WTC11 (cell line): ENCODE results near the gene DLG1.

Experiments
- CREB1 ChIP-seq: sonication (generic); formaldehyde crosslinking; IDR thresholded peaks from 2 replicates; pipeline ENCODE4 v1.8.0; 2023; ENCODE audit warnings: mild to moderate bottlenecking, missing genetic modification reagents
- JUN ChIP-seq: sonication (generic); formaldehyde crosslinking; IDR thresholded peaks from 2 replicates; pipeline ENCODE4 v1.8.0; 2023; ENCODE audit warnings: mild to moderate bottlenecking, missing genetic modification reagents
- NR2C2 ChIP-seq: sonication (generic); formaldehyde crosslinking; IDR thresholded peaks from 2 replicates; pipeline ENCODE4 v1.8.0; 2022; ENCODE audit warnings: mild to moderate bottlenecking, missing genetic modification reagents
- NR3C1 ChIP-seq: sonication (generic); formaldehyde crosslinking; conservative IDR thresholded peaks from 2 replicates; pipeline ENCODE4 v1.8.1; 2023; ENCODE audit warnings: low read depth, mild to moderate bottlenecking, missing genetic modification reagents
- ZNF263 ChIP-seq: sonication (generic); formaldehyde crosslinking; IDR thresholded peaks from 2 replicates; pipeline ENCODE4 v1.8.1; 2022; ENCODE audit warnings: low read depth, mild to moderate bottlenecking, moderate library complexity, missing genetic modification reagents
- TF ChIP-seq, protein P1 (sequence below): fragments of 200-600 bp; IDR thresholded peaks from 2 replicates; pipeline ENCODE4 v1.8.0; 2022; ENCODE audit warnings: antibody characterized with exemption
- TF ChIP-seq, protein P2 (sequence below): sonication (generic); formaldehyde crosslinking; IDR thresholded peaks from 2 replicates; pipeline ENCODE4 v1.8.0; 2022; ENCODE audit warnings: missing genetic modification reagents
- TF ChIP-seq, protein P3 (sequence below): sonication (generic); formaldehyde crosslinking; IDR thresholded peaks from 2 replicates; pipeline ENCODE4 v1.8.1; 2023; ENCODE audit warnings: mild to moderate bottlenecking, moderate library complexity, missing genetic modification reagents
- TF ChIP-seq, protein P4 (sequence below): sonication (generic); formaldehyde crosslinking; IDR thresholded peaks from 2 replicates; pipeline ENCODE4 v1.8.1; 2023; ENCODE audit warnings: mild to moderate bottlenecking, missing genetic modification reagents, moderate library complexity

DNA sequence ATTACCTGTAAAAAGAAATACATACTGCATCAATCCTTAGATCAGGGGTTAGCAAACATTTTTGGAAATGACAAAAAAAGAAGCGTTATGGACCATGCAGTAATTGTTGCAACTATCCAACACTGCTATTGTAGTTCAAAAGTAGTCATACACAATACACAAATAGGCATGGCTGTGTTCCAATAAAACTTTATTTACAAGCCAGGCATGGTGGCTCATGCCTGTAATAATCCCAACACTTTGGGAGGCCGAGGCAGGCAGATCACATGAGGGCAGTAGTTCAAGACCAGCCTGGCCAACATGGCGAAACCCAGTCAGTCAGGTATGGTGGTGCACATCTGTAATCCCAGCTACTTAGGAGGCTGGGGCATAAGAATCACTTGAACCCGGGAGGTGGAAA, 124.8 kb downstream of the DLG1 start:
- TF ChIP-seq, protein P1, sequence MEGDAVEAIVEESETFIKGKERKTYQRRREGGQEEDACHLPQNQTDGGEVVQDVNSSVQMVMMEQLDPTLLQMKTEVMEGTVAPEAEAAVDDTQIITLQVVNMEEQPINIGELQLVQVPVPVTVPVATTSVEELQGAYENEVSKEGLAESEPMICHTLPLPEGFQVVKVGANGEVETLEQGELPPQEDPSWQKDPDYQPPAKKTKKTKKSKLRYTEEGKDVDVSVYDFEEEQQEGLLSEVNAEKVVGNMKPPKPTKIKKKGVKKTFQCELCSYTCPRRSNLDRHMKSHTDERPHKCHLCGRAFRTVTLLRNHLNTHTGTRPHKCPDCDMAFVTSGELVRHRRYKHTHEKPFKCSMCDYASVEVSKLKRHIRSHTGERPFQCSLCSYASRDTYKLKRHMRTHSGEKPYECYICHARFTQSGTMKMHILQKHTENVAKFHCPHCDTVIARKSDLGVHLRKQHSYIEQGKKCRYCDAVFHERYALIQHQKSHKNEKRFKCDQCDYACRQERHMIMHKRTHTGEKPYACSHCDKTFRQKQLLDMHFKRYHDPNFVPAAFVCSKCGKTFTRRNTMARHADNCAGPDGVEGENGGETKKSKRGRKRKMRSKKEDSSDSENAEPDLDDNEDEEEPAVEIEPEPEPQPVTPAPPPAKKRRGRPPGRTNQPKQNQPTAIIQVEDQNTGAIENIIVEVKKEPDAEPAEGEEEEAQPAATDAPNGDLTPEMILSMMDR, result no peak
- TF ChIP-seq, protein P2, sequence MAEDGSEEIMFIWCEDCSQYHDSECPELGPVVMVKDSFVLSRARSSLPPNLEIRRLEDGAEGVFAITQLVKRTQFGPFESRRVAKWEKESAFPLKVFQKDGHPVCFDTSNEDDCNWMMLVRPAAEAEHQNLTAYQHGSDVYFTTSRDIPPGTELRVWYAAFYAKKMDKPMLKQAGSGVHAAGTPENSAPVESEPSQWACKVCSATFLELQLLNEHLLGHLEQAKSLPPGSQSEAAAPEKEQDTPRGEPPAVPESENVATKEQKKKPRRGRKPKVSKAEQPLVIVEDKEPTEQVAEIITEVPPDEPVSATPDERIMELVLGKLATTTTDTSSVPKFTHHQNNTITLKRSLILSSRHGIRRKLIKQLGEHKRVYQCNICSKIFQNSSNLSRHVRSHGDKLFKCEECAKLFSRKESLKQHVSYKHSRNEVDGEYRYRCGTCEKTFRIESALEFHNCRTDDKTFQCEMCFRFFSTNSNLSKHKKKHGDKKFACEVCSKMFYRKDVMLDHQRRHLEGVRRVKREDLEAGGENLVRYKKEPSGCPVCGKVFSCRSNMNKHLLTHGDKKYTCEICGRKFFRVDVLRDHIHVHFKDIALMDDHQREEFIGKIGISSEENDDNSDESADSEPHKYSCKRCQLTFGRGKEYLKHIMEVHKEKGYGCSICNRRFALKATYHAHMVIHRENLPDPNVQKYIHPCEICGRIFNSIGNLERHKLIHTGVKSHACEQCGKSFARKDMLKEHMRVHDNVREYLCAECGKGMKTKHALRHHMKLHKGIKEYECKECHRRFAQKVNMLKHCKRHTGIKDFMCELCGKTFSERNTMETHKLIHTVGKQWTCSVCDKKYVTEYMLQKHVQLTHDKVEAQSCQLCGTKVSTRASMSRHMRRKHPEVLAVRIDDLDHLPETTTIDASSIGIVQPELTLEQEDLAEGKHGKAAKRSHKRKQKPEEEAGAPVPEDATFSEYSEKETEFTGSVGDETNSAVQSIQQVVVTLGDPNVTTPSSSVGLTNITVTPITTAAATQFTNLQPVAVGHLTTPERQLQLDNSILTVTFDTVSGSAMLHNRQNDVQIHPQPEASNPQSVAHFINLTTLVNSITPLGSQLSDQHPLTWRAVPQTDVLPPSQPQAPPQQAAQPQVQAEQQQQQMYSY, result no peak
- TF ChIP-seq JUN (CRISPR knock-in tag) (no peak), ZNF263 (no peak), NR2C2 (CRISPR knock-in tag) (no peak), CREB1 (CRISPR knock-in tag) (no peak), NR3C1 (CRISPR knock-in tag) (no peak)
- TF ChIP-seq, protein P3, sequence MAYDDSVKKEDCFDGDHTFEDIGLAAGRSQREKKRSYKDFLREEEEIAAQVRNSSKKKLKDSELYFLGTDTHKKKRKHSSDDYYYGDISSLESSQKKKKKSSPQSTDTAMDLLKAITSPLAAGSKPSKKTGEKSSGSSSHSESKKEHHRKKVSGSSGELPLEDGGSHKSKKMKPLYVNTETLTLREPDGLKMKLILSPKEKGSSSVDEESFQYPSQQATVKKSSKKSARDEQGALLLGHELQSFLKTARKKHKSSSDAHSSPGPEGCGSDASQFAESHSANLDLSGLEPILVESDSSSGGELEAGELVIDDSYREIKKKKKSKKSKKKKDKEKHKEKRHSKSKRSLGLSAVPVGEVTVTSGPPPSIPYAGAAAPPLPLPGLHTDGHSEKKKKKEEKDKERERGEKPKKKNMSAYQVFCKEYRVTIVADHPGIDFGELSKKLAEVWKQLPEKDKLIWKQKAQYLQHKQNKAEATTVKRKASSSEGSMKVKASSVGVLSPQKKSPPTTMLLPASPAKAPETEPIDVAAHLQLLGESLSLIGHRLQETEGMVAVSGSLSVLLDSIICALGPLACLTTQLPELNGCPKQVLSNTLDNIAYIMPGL, result no peak
- TF ChIP-seq, protein P4, sequence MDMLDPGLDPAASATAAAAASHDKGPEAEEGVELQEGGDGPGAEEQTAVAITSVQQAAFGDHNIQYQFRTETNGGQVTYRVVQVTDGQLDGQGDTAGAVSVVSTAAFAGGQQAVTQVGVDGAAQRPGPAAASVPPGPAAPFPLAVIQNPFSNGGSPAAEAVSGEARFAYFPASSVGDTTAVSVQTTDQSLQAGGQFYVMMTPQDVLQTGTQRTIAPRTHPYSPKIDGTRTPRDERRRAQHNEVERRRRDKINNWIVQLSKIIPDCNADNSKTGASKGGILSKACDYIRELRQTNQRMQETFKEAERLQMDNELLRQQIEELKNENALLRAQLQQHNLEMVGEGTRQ, result no peak
